Central memory CD4-positive, alpha-beta T cell (primary cell): ENCODE results near the gene MED13.
"Not testable (repeated sequence)": the region's sequence is repeated elsewhere in the genome, so short reads cannot be mapped to it uniquely, and the experiment has no call there.

Experiments
- DNase-seq: peaks from one replicate; pipeline ENCODE4 v3.0.0; 2022

Gene MED13

DNA sequence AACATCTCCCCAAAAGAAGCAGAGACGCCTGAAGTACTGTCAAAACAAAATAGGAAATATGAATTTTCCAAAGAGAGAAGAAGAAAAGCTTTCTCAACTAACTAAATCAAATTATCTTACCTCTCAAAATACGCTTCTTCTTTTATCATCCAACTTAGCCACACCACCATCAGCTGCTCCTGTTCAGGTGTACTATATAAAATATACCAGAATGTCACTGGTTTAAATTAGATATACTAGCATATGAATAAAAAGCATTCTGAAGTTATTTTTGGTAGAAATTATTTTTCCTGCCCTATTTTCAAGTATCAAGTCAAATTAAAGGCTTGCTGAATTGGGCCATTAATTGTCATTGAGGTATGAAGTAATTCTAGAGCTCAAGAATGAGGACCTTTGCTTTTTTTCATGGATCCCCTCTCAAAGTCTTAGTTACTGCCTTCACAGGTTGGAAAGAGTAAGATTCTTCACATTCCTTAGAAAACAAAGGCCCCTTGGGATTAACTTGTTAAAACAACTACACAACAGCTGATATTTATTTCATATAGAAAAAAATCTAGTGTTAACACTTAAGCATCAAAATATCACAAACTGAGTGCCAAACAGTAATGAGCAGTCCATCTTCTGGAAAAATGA is 167.4 kb downstream of the MED13 start:
- DNase-seq: no peak

- DNase-seq: no peak
Observed at GRCh38 chr17:61895391-61895790, 169.7 kb downstream of the MED13 start.

DNA sequence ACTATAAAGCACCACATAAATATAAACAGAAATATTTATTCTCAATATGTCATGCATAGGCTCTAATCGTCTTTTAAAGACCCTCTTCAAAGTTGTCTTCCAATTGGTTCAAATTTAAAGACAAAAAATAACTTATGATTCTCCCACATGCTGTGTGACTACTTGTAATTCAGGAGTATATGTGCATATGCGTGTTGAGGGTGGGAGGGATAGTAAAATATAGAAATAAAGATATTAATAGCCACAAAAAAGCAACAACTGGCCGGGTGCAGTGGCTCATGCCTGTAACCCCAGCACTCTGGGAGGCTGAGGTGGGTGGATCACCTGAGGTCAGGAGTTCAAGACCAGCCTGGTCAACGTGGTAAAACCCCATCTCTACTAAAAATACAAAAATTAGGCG is 170.8 kb downstream of the MED13 start:
- DNase-seq: not testable (repeated sequence)
